Stimulated activated naive CD4-positive, alpha-beta T cell (primary cell): ENCODE data around the gene ALPG.
"Not testable (repeated sequence)": the region's sequence is repeated elsewhere in the genome, so short reads cannot be mapped to it uniquely, and the experiment has no call there.

Experiments
- DNase-seq, 6 experiments: peaks; one replicate each; lab custom pipeline; 2025; lab: John Stamatoyannopoulos, UW

ALPG gene

DNA sequence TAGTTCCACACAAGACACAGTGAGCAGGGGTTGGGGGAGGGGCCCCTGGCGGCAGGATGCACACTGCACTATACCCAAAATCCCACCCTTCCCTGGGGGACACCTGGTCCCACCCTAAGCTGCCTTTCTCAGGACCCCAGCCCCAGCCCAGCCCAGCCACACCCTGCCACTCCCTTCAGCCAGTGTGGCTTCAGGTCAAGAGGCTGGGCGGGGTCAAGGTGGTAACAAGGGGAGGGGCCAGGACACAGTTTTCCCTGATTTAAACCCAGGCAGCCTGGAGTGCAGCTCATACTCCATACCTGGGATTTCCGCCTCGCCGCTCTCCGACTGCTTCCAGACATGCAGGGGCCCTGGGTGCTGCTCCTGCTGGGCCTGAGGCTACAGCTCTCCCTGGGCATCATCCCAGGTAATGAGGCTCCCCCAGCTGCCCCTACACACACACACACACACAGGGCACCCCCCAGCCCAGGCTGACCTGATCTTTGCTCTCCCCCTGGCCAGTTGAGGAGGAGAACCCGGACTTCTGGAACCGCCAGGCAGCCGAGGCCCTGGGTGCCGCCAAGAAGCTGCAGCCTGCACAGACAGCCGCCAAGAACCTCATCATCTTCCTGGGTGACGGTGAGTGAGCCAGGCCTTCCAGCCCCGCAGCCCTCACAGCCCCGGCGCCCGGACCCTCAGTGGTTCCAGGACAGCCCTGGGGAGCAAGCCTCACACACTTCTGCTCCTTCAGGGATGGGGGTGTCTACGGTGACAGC lies at the start of gene ALPG:
ALPG (plus strand) TSS at position 289 of the 755 bp plus-strand sequence; CDS start at position 340, 51 bp downstream.
- DNase-seq: no peak

DNA sequence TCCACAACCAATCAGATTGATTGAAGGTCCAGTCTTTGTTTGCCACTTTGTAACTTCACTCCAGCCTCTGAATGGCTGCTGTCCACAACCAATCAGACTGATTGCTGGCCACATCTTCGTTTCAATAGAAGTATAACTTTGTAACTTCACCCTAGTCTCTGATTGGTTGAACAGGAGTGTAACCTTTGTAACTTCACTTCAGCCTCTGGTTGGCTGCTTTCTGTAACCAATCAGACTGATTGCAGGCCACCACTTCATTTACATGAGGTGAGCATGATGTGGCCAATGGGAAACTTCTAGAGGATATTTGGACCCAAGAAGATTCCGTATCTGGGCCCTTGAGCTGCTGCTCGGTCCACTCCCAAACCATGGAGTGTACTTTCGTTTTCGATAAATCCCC lies 45.0 kb upstream of the ALPG start:
- DNase-seq: no peak

DNA sequence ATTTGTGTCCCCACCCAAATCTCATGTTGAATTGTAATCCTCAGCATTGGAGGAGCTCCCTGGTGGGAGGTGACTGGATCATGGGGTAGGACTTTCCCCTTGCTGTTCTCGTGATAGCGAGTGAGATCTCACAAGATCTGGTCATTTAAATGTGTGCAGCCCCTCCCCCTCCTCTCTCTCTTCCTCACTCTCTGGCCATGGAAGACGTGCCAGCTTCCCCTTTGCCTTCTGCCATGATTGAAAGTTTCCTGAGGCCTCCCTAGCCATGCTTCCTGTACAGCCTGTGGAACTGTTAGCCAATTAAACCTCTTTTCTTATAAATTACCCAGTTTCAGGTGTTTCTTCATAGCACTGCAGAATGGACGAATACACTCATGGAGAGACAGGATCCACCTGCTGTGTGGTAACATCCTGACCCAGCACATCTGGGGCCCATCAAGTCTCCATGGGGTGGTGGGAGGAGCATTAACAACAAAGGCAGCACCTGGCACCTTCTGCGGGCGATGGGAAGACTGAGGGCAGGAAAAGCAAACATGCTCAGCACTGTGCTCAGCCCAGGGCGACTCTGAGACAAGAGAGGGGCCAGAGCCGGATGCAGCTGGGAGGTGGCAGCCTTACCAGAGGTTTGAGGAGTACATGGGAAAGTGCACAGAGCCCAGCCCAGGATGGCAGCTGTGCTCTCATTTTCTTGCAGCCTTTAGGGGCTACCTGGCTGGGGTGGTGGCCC lies 44.3 kb upstream of the ALPG start:
- no peak for DNase-seq

DNA sequence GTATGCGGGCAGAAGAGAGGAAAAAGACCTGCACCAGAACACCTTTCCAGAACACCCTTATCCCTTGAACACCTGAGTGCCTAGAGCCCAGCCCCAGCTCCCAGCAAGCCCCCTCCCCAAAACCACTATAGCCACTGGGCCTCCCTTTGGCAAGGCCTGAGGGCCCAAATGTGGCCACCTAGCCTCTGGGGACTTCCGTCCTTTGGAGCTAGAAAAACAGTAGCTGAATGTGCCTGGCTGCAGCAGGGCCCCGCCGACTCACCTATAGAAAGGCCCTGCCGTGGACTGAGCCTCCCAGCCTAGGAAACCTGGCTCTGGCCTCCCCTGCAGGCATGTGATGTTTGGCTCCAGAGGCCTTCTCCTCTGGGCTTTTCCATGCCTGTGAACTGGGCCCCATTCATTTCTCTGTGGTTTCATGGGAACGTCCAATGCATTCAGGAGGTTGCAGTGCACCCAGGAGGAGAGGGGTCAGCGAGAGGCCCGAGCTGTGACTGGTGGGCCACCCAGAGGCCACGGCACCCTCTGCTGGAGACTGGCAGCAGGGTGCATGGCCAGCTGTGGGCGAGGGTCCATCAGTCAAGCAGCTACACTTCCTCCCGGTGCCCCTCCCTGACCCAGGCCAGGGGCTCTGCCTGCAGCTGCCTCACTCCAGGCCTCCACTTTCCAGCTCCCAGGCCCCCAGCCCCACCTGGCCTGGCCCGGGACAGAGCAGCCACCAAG lies 43.4 kb upstream of the ALPG start:
- not testable (repeated sequence) for DNase-seq

DNA sequence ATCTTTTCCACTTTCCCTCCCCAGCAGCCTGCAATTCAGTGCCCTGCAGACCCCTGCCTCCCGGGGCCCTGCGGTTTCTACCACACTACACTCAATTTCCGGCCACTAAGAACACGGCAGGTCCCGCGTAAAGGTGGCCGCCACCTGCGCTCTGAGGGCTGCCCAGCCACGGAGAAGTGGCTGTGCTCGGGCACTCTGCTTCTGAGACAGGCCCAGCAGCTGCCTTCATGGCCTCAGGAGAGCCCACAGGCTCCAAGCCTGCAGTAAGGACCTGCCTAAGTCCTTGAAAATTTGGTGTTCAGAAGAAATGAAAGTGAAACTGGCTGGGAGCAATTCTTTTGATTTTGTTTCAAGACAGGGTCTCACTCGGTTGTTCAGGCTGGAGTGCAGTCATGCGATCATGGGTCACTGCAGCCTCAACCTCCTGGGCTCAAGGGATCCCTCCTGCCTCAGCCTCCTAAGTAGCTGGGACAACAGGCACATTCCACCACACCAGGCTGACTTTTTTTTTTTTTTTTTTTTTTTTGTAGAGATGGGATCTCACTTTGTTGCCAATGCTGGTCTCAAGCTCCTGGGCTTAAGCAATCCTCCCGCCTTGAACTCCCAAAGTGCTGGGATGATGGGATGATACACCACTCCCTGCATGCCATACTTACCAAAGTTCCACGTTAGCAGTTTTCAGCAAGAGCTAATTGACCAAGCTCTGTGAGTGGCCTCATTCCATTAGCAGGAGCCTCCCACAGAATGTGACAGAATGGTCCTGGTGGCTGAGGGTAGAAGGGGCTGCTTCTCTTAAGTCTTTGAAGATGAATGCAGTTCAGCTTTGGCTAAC lies 42.6 kb upstream of the ALPG start:
- DNase-seq: peak in 3 of 6 experiments; percentile 14 to 49 (median 23)

DNA sequence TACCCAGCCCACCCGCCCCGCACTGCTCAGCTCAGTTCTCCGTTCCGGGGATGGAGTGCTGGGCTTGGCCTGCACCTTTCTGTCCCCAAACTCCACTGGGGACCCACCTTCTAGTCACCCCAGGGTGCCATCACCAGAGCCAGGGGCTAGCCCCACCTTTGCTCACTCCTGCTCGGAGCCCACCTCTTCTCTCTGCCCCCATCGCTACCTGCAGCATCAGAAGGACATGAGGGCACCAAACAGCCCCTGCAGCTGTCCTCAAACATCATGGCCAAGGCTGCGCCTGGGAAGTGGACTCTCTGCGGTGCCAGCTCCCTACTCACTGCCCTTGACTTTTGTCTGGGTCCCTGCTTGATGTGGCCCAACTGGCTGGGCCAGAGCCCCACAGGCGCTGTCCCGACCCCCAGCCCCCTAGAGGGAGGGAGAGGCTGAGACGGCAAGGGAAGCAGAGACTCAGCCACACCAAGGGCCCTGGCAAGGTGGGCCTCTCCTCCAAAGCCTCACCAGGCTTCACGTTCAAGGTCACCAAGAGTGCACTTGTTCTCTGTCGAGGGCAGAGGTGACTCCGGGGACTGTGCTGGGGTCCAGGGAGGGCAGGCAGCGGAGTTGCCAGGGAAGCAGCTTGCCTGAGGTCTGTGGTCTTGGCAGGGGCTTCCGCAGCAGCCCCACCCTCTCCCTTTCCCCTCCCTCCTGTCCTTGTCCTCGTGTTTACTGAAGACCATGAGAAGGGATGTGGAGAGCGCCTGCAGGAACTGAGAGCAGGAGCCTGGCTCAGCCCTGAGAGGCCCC lies 41.6 kb upstream of the ALPG start:
- not testable (repeated sequence) for DNase-seq

DNA sequence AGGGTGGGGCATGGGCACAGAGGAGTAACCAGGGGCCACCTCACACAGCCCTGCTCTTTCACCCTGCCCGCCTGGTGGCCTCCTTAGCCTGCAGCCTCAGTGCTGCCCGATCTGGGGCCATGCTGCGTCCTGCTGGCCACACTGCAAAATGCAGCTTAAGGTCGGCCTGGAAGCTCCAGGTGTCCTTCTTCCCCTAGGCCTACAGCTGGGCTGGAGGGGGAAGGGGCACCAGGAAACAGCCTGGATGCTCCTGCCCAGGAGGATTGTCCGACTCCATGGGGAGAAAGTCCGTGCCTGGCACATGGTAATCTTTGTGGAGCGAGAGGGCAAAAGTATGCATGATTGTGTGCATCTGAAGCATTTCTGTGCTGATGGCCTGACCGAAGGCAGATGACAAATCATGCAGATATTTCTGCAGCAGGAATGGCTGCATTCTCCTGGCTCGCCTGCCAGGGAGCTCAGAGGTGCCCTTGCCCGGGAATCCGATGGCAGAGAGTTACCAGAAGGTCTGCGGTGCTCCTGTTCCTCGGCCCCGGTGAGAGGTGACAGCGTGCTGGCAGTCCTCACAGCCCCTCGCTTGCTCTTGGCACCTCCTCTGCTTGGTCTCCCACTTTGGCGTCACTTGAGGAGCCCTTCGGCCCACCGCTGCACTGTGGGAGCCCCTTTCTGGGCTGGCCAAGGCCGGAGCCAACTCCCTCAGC lies 40.9 kb upstream of the ALPG start:
- DNase-seq: peak in 1 of 6 experiments; percentile 11

DNA sequence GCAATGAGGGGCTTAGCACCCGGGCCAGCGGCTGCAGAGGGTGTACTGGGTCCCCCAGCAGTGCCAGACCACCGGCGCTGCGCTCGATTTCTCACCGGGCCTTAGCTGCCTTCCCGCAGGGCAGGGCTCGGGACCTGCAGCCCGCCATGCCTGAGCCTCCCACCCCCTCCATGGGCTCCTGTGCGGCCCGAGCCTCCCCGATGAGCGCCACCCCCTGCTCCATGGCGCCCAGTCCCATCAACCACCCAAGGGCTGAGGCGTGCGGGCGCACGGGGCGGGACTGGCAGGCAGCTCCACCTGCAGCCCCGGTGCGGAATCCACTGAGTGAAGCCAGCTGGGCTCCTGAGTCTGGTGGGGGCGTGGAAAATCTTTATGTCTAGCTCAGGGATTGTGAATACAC lies 40.2 kb upstream of the ALPG start:
- DNase-seq: not testable (repeated sequence)

DNA sequence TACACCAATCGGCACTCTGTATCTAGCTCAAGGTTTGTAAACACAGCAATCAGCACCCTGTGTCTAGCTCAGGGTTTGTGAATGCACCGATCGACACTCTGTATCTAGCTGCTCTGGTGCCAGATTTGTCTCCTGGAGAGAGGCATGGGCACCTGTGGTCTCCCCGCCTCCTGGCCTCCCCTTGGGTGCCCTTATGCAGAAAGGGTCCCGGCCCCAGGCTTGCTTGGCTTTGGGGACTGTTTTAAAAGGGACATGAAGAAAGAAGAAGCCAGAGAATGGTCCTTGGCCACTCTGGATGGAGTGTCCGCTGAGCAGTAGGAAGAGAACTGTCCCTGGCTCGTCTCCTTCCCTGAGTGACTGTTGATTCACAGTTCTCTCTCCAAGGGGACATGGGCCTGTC lies 39.6 kb upstream of the ALPG start:
- no peak for DNase-seq

DNA sequence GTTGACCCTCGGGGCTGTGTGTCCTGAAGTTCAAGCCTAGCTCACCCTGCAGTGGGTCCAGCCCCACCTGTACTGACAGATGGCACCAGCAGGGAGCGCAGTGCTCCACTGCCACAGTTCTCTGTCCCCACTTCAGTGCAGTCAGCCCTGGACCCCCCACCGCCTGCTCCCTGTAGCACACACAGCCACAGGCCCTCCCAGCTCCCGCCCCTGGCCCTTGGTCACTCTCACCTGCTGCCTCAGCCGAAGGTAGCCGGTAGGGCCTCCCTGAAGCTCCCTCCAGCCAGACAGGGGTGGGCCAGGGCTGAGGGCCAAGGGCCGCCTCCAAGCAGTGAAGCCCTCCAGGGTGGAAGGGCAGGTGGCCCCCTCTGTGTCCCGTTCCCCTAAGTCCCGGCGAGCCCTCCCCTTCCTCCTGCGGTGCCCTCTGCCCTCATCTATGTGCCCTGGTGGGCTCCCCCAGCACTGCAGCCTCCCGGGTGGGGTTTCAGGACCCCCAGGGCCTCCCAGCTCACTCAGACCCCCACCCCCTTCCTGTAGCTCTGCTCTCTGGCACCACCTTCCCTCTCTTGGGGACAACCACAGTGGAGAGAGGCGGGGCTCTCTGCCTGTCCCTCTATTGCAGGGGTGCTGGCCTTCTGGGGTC lies 38.9 kb upstream of the ALPG start:
- DNase-seq: no peak

DNA sequence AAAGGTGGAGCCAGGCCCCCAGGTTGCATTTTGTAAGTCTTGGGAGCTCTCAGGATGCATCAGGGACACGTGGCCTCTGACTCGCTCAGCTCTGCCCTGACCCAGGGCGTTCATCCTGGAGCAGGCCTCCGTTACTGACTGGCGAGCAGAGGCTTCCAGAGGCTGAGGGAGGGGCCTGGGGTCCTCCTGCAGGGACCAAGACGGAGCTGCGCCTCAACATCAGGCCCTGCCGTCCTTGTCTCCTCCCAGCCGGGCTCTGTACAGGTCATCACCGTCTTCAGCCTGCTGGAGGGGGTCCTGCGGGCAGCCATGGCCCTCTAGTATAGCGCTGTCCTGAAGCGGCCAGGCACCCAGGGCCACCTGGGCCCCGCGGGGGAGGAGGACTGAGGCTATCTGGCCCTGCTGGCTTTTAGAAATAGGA lies 38.3 kb upstream of the ALPG start:
- DNase-seq: no peak

DNA sequence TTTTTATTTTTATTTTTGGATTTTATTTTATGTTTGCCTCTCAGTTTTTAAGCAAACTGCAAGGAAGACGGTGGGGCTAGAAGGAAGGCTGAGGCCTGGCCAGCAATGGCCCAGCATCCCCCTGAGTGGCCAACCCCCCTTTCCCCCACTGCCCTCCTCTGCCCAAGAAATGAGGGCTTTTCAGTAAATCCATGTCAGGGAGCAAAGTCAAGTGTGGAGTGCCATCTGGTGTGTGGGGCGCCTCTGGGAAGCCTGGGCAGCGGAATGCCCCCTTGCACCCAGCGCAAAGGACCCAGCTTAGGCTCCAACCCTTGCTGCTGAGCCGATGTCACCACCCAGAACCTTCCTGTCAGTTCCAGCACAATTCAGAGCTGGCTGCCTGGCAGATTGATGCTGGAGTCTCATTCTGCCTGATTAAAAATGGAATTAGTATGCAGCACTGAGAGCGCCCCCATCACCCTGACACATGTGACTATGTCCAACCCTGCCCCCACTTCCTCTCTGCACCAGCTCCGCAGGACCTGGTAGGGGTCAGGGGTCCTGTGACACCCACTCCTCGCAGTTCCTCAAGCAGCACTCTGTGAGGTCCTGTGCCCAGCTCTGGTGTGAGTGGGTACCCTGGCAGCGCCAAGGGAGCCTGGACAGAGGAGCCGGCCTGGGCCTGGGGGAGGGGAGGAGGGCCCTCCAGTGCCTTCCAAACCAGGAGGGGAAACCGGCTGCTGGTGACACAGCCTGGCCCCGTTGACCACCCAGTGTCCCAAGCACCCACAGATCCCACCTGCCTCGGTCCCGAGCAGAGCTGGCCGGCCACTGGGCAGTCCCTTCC lies 37.3 kb upstream of the ALPG start:
- no peak for DNase-seq

DNA sequence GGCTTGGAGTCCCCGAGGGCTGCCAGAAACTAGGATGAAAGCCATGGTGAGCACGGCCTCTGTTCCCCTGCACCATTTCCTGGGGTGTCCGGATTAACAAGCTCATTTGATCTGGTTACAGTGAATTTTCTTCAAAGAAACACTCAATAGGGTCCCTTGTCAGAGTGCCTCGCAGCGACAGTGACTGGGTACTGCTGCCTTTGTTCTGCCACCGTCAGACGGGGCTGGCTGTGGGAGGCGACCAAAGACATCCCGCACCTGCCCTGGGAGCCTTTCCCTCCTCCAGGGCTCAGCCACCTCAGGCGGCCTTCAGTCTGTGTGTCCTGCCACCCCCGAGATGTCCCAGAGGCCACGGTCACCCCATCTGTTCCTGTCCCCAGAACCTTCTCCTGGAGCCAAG lies 36.6 kb upstream of the ALPG start:
- not testable (repeated sequence) for DNase-seq

DNA sequence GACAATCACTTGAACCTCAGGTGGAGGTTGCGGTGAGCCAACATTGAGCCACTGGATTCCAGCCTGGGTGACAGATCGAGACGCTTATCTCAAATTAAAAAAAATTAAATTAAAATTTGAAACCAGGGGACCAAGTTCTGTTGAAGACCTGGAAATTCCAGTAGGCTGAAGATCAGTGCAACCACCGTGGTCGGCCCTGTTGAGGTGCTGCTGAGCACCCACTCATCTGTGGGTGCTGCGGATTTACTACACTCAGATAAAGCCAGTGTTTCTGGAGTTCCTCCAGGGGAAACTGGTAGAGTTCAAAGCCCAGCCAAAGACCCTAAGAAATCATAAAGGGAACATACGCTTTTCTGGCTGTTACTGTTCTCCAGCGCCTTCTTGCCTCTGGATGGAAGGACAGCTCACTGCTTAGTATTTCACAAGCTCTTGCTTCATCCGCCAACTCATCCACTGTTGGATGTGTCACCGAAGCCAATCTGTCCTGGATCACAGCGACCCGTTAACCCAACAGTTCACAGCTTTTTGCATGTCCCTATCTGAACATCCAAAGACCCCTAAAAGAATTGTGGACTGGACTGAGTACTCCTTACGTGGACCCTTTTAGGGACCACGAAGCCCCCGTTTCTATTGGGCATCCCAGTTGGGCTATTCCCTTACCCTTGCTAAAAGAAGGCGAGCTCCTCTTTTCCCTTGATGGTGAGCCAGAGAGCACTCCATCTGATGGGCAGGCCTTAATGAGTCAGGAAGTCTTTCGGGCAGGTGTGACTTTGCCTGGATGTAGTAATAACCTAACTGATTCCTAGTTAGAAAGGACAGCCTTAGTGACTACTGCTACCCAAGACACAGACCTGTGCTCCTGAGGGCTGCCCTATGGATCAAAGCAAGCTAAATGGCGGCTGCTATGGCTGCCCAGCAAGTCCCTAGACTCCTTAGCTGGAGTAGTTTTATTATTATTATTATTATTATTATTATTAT lies 34.1 kb upstream of the ALPG start:
- DNase-seq: no peak

DNA sequence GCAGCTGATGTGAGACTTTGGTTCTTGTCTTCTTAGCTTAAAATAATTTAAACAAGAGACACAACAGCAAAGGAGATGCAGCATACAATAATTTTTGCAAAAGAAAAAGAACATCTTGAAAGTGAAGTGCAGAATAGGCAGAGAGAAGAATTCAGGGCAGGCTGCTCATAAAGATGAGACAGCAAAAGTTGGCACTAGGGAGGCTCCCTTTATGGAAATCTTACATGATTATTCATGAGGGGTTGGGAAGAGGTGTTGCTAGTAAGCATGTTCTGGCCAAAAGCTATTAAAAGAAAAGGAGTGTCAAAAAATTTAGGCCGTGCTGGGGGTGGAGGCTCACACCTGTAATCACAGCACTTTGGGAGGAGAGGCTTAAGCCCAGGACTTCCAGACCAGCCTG lies 32.3 kb upstream of the ALPG start:
- DNase-seq: no peak

DNA sequence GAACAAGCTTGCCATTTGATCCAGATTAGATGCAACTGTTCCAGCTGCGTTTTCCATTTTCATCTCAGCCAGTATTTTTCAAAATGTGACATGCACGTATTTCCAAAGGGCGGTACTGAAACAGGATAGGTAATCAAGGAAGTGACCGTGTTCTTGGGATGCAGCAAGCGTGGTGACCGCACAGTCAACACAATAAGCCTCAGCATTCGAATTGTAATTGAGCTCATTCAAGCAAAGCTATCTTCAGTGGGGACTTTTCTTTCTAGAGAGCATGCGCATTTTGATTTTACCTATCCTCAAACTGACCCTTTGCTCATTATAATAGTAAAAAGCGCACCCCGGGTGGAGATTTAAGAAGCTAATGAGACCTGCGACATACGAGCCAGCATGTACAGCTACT lies 31.5 kb upstream of the ALPG start:
- no peak for DNase-seq

DNA sequence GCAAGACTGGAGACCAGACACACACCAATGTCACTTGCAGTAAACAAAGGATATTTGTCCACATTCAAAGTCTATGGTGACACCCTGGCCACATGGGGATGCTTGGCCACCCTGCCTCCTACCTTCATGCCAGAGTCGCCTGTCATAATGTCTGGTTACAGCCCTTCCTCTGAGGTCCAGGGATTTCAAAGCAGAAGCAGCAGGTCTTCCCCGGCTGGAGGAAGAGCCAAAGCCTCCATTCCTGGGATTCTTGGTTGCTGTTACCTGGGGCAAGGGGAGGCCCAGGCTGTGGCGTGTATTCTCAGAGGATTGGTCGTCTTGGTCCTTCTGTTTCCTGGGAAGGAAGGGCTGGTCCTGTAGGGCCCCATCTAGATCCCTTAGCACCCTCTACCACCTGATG lies 30.4 kb upstream of the ALPG start:
- no peak for DNase-seq

DNA sequence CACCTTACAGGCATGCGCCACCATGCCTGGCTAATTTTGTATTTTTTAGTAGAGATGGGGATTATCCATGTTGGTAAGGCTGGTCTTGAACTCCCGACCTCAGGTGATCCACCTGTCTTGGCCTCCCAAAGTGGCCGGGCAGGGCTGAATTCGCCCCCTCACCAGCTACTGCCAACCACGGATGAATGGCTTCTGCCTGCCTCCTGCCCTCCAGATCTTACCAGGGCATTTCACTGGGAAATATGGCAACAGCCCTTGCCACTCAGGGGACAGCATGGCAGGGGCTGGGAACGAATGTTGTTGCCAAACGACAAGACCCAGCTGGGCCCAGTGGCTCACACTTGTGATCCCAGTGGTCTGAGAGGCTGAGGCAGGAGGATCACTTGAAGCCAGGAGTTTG lies 29.9 kb upstream of the ALPG start:
- no peak for DNase-seq
